ENCODE measurements around the gene VDR.

VDR gene

GRCh38 chr12:47901063-47901717 lies 3.6 kb downstream of the VDR start (continued):
- no peak for TF ChIP-seq ISL1 (CRISPR knock-in tag; IDR thresholded peaks at IDR 0.05)
- no peak for TF ChIP-seq RARB (CRISPR knock-in tag; IDR thresholded peaks at IDR 0.05)
- TF ChIP-seq CREB5 (CRISPR knock-in tag; IDR thresholded peaks at IDR 0.05; ENCODE audit: low read depth) = no peak
- TF ChIP-seq ESRRG (CRISPR knock-in tag; IDR thresholded peaks at IDR 0.05) = no peak
- TF ChIP-seq OSR1 (CRISPR knock-in tag; IDR thresholded peaks at IDR 0.05) = no peak
- no peak for TF ChIP-seq BACH2 (CRISPR knock-in tag; IDR thresholded peaks at IDR 0.05; ENCODE audit: borderline replicate concordance)
- TF ChIP-seq ZNF565 (CRISPR knock-in tag; conservative IDR thresholded peaks at IDR 0.05; ENCODE audit: low read depth) = no peak

- ATAC-seq = no peak
- TF ChIP-seq POU6F1 (CRISPR knock-in tag; IDR thresholded peaks at IDR 0.05; ENCODE audit: borderline replicate concordance, low read depth) = no peak
- no peak for TF ChIP-seq PPARA (CRISPR knock-in tag; IDR thresholded peaks at IDR 0.05; ENCODE audit: borderline replicate concordance)
- TF ChIP-seq TSHZ2 (CRISPR knock-in tag; IDR thresholded peaks at IDR 0.05) = no peak
- no peak for TF ChIP-seq TOX (CRISPR knock-in tag; IDR thresholded peaks at IDR 0.05; ENCODE audit: borderline replicate concordance)
- no peak for TF ChIP-seq CSDC2 (CRISPR knock-in tag; IDR thresholded peaks at IDR 0.05)
- no peak for TF ChIP-seq PATZ1 (CRISPR knock-in tag; IDR thresholded peaks at IDR 0.05; ENCODE audit: borderline replicate concordance)
- TF ChIP-seq ZC3H10 (CRISPR knock-in tag; IDR thresholded peaks at IDR 0.05) = no peak
- TF ChIP-seq OSR1 (CRISPR knock-in tag; IDR thresholded peaks at IDR 0.05) = no peak
- no peak for TF ChIP-seq CREB5 (CRISPR knock-in tag; IDR thresholded peaks at IDR 0.05; ENCODE audit: low read depth)
- no peak for TF ChIP-seq ZFP3 (CRISPR knock-in tag; IDR thresholded peaks at IDR 0.05)
- TF ChIP-seq ISL1 (CRISPR knock-in tag; IDR thresholded peaks at IDR 0.05) = no peak
- TF ChIP-seq BACH2 (CRISPR knock-in tag; IDR thresholded peaks at IDR 0.05; ENCODE audit: borderline replicate concordance) = no peak
- TF ChIP-seq SNAI2 (CRISPR knock-in tag; IDR thresholded peaks at IDR 0.05) = no peak
- TF ChIP-seq RARB (CRISPR knock-in tag; IDR thresholded peaks at IDR 0.05) = no peak
Observed at GRCh38 chr12:47900131-47901062, 4.4 kb downstream of the VDR start.

- no peak for TF ChIP-seq POU6F1 (CRISPR knock-in tag; IDR thresholded peaks at IDR 0.05; ENCODE audit: borderline replicate concordance, low read depth)
- TF ChIP-seq ESRRG (CRISPR knock-in tag; IDR thresholded peaks at IDR 0.05) = no peak
- TF ChIP-seq ZNF8 (CRISPR knock-in tag; IDR thresholded peaks at IDR 0.05) = no peak
- TF ChIP-seq TSHZ2 (CRISPR knock-in tag; IDR thresholded peaks at IDR 0.05) = no peak
- no peak for TF ChIP-seq TCF4 (CRISPR knock-in tag; IDR thresholded peaks at IDR 0.05; ENCODE audit: borderline replicate concordance)
- no peak for TF ChIP-seq SNAI2 (CRISPR knock-in tag; IDR thresholded peaks at IDR 0.05)
- TF ChIP-seq, protein P1, sequence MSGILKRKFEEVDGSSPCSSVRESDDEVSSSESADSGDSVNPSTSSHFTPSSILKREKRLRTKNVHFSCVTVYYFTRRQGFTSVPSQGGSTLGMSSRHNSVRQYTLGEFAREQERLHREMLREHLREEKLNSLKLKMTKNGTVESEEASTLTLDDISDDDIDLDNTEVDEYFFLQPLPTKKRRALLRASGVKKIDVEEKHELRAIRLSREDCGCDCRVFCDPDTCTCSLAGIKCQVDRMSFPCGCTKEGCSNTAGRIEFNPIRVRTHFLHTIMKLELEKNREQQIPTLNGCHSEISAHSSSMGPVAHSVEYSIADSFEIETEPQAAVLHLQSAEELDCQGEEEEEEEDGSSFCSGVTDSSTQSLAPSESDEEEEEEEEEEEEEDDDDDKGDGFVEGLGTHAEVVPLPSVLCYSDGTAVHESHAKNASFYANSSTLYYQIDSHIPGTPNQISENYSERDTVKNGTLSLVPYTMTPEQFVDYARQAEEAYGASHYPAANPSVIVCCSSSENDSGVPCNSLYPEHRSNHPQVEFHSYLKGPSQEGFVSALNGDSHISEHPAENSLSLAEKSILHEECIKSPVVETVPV (CRISPR knock-in tag; IDR thresholded peaks at IDR 0.05) = no peak
- TF ChIP-seq RARB (CRISPR knock-in tag; IDR thresholded peaks at IDR 0.05) = no peak
- TF ChIP-seq BACH2 (CRISPR knock-in tag; IDR thresholded peaks at IDR 0.05; ENCODE audit: borderline replicate concordance) = no peak
- no peak for ATAC-seq
Observed at GRCh38 chr12:47899466-47899865, 5.3 kb downstream of the VDR start.
